HepG2 (cell line): ENCODE data around the gene ATP11A. TPM values are rescaled to one million over a fixed set of nuclear protein-coding genes. Genes with fewer than 3 reads are reported as not detected.

Experiments used
- ARID4A ChIP-seq: sonication (generic); formaldehyde crosslinking; IDR thresholded peaks from 2 replicates; pipeline ENCODE4 v1.5.0; 2020; ENCODE audit warnings: mild to moderate bottlenecking, missing genetic modification reagents, borderline replicate concordance
- FOXP4 ChIP-seq: sonication (generic); formaldehyde crosslinking; IDR thresholded peaks from 2 replicates; pipeline ENCODE4 v1.4.0; 2020; ENCODE audit warnings: missing genetic modification reagents
- HNRNPK ChIP-seq: fragments of 200-400 bp; formaldehyde crosslinking; IDR thresholded peaks from 2 replicates; pipeline ENCODE4 v1.6.1; 2018; ENCODE audit warnings: low read length, low read depth, moderate library complexity, mild to moderate bottlenecking; ENCODE audit not compliant: poor library complexity, severe bottlenecking
- MED1 ChIP-seq: sonication (generic); formaldehyde crosslinking; IDR thresholded peaks from 2 replicates; pipeline ENCODE4 v1.4.0; 2020; ENCODE audit warnings: missing genetic modification reagents
- SAP130 ChIP-seq: IDR thresholded peaks from 2 replicates; pipeline ENCODE4 v1.6.1; 2016; ENCODE audit warnings: low read depth
- SP4 ChIP-seq: sonication (generic); formaldehyde crosslinking; IDR thresholded peaks from 2 replicates; pipeline ENCODE4 v1.8.1; 2023; ENCODE audit warnings: mild to moderate bottlenecking, missing genetic modification reagents
- TERF1 ChIP-seq: sonication (generic); formaldehyde crosslinking; IDR thresholded peaks from 2 replicates; pipeline ENCODE4 v1.8.0; 2022; ENCODE audit warnings: mild to moderate bottlenecking, missing genetic modification reagents, moderate library complexity
- TGIF2 ChIP-seq: IDR thresholded peaks from 2 replicates; pipeline ENCODE4 v1.6.1; 2016; ENCODE audit warnings: control low read depth, missing compliant biosample characterization
- USF2 ChIP-seq, 2 experiments: sonication (generic) in 1 of 2; formaldehyde crosslinking in 1 of 2; IDR thresholded peaks; 2 replicates each; pipeline versions ENCODE4 v1.5.1 to v1.6.1; 2011 to 2020; ENCODE audit warnings: borderline replicate concordance in 1 of 2, low read depth in 1 of 2, low read length in 1 of 2, mild to moderate bottlenecking in 1 of 2, missing genetic modification reagents in 1 of 2, moderate library complexity in 1 of 2
- YEATS4 ChIP-seq: sonication (generic); formaldehyde crosslinking; IDR thresholded peaks from 2 replicates; pipeline ENCODE4 v1.4.0; 2020; ENCODE audit warnings: missing genetic modification reagents, borderline replicate concordance
- ZBTB14 ChIP-seq: sonication (generic); formaldehyde crosslinking; IDR thresholded peaks from 2 replicates; pipeline ENCODE4 v1.4.0; 2020; ENCODE audit warnings: missing genetic modification reagents
- ZNF224 ChIP-seq: sonication (generic); formaldehyde crosslinking; IDR thresholded peaks from 2 replicates; pipeline ENCODE4 v1.5.0; 2020; ENCODE audit warnings: mild to moderate bottlenecking, missing genetic modification reagents
- ZNF549 ChIP-seq: sonication (generic); formaldehyde crosslinking; IDR thresholded peaks from 2 replicates; pipeline ENCODE4 v1.5.0; 2020; ENCODE audit warnings: missing genetic modification reagents
- ZNF639 ChIP-seq: conservative IDR thresholded peaks from 2 replicates; pipeline ENCODE4 v1.6.1; 2018; ENCODE audit warnings: missing genetic modification reagents
- polyA plus RNA-seq, 8 experiments: library from polyadenylated mRNA; depleted of rRNA in 3 of 8; stranded (reverse) in 7 of 8; unstranded in 1 of 8; fragments of >200 nt; fragmentation: Illumina TruSeq in 4 of 8; extraction: Trizol in 4 of 8; gene quantifications; 2 replicates each; pipeline versions ENCODE4 v1.2.1 to v1.2.3, GENCODE V29; 2011 to 2016; ENCODE audit warnings: low read depth in 4 of 8, missing spikeins in 1 of 8, mixed read lengths in 1 of 8; ENCODE audit not compliant: insufficient read depth in 1 of 8
- total RNA-seq, 5 experiments: library from RNA; depleted of rRNA; stranded (reverse); fragments of >200 nt; fragmentation: Illumina TruSeq; extraction: Trizol; gene quantifications; 2 replicates each; pipeline ENCODE4 v1.2.3, GENCODE V29; 2016; ENCODE audit warnings: low read depth in 1 of 5

ATP11A gene
- total and polyA plus RNA-seq, 2 of the 13 experiments (the other 11 are each of a cell fraction or from before 2014, with no cell fraction given) = 18.4 to 20.1 TPM

GRCh38 chr13:112928972-112929782, 239.3 kb downstream of the ATP11A start (continued):
- TF ChIP-seq ARID4A (CRISPR knock-in tag) = peak; percentile 80
- TF ChIP-seq TGIF2 (CRISPR knock-in tag) = peak; percentile 86
- 0 out of 2 replicates have a peak, but pooled peaks have one; percentile 45 for TF ChIP-seq ZNF549 (CRISPR knock-in tag)
- TF ChIP-seq TERF1 = no peak
- no peak for TF ChIP-seq ZNF224
- no peak for TF ChIP-seq ZBTB14 (CRISPR knock-in tag)
- TF ChIP-seq FOXP4 (CRISPR knock-in tag) = peak; percentile 68
- peak; percentile 91 for TF ChIP-seq SAP130 (CRISPR knock-in tag)
- no peak for TF ChIP-seq USF2 (IDR thresholded peaks at IDR 0.05; ENCODE audit: low read depth, low read length)
- TF ChIP-seq USF2 (CRISPR knock-in tag; IDR thresholded peaks at IDR 0.05; ENCODE audit: borderline replicate concordance) = no peak
- no peak; the same call in 1 of the 2 replicates for TF ChIP-seq YEATS4 (CRISPR knock-in tag)
- TF ChIP-seq MED1 (CRISPR knock-in tag) = peak; percentile 67
- TF ChIP-seq SP4 (CRISPR knock-in tag) = no peak
- no peak for TF ChIP-seq ZNF639 (CRISPR knock-in tag)
- no peak for TF ChIP-seq HNRNPK
